ENCODE data around the gene EML1. TPM values are rescaled to one million over a fixed set of nuclear protein-coding genes. Genes with fewer than 3 reads are reported as not detected.

EML1 gene
- total RNA-seq, 2 donors from 2014 or later, result 23.6 to 34.6 TPM

DNA sequence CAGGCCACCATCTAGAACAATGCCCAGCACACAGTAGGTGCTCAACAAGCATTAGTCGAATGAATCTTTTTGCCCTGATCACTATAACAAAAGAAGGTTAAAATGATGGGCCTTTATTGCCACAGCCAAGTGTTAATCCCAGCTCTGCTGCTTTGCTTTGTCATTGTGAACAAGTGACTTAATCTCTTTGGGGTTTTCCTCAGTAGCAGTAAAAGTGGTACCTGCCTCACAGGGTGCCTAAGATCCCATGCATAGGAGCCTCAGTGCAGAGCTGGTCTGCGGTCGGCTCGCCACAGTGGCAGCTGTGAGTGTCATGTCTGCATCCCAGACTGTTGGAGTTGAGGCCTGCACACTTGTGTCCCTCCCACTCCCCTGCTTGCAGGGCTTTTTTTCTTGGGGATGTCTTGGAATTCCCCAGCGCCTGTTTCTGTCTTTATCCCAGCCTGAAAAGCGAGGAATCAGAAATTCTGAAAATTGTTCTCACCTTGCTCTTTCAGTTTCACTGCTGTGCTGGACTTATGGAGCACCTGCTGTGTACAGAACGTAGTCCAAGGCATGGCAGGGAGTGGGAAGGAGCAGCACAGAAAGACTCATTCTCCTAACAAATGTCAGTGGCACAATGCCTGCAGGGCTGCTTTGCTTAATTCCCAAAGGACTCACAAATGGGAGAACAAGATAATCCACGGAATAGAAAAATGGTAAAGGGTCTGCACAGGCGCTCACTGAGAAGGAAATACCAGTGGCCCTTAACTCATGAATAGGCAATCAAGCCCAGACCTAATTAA, 90.8 kb downstream of the EML1 start:
- intact Hi-C loops (cut with DNase I), result no loop called here
- no peak for DNase-seq
- Histone ChIP-seq H3K4me3 (no peak overlapping the region), H3K27ac (no peak overlapping the region), H3K4me1 (peaks cover 17% of the 10 kb centered on the region), H3K36me3 (replicated peaks in 1 of 2; ENCODE audit: insufficient read depth in 1 of 2, low read depth in 2 of 2) (no peaks in the 10 kb centered on the region), H3K9me3 (no peaks in the 10 kb centered on the region), H3K27me3 (no peaks in the 10 kb centered on the region)
- no peak for ATAC-seq
- TF ChIP-seq POLR2A (IDR thresholded peaks at IDR 0.05), result no peak
- TF ChIP-seq, protein P1, sequence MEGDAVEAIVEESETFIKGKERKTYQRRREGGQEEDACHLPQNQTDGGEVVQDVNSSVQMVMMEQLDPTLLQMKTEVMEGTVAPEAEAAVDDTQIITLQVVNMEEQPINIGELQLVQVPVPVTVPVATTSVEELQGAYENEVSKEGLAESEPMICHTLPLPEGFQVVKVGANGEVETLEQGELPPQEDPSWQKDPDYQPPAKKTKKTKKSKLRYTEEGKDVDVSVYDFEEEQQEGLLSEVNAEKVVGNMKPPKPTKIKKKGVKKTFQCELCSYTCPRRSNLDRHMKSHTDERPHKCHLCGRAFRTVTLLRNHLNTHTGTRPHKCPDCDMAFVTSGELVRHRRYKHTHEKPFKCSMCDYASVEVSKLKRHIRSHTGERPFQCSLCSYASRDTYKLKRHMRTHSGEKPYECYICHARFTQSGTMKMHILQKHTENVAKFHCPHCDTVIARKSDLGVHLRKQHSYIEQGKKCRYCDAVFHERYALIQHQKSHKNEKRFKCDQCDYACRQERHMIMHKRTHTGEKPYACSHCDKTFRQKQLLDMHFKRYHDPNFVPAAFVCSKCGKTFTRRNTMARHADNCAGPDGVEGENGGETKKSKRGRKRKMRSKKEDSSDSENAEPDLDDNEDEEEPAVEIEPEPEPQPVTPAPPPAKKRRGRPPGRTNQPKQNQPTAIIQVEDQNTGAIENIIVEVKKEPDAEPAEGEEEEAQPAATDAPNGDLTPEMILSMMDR (IDR thresholded peaks at IDR 0.05), result no peak
- WGBS, 2 donors, result 85 to 87% methylated on average over 8 to 9 of the region's 9 CpGs

DNA sequence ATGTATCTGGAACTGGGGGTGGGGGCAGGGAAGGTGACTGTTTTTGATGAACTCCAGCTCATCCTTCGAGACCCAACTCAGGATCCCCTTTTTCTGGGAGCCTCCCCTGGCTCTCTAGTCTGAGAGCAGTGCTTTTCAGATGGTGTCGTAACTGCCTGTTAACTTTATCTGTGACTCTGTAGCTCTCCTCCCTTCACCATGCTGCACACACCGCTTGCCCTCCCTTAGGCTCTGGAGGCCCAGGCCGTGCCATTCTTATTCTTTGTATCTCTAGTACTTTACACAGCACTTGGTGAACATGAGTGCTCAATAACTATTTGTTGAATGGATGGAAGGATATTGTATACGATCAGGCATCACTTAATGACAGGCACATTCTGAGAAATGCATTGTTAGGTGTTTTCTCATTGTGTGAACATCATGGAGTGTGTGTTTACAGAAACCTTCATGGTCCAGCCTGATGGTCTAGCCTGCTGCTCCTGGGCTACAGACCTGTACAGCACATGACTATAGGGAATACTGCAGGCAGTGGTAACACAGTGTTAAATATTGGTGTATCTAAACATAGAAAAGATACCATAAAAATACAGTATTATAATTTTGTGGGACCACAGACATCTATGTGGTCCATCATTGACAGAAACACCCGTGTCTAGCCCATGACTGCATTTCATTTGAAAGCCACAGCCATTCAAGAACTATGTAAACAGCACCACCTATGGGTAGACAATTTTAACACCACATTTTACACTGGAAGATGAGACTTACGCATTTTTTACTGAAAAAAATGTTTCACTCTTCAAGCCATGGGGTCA, 91.8 kb downstream of the EML1 start:
- no peaks in the 10 kb centered on the region for H3K27me3 ChIP-seq
- 34 to 51% methylated on average over 7 of the region's 7 CpGs for WGBS, 2 donors
- no peak overlapping the region for H3K4me3 ChIP-seq
- H3K36me3 ChIP-seq (replicated peaks in 1 of 2; ENCODE audit: insufficient read depth in 1 of 2, low read depth in 2 of 2), result no peaks in the 10 kb centered on the region
- no peak overlapping the region for H3K27ac ChIP-seq
- peak; percentile 76 for ATAC-seq
- intact Hi-C loops (cut with DNase I), result loop anchor here (5.0 kb wide), 2 partner anchors 158 to 203 kb away; partner anchors contain the start of gene CYP46A1
- no peaks in the 10 kb centered on the region for H3K9me3 ChIP-seq
- TF ChIP-seq, protein P1 (IDR thresholded peaks at IDR 0.05), result peak; percentile 54 to 90 (median 79)
- no peak for TF ChIP-seq POLR2A (IDR thresholded peaks at IDR 0.05)
- DNase-seq, result peak in 3 of 4 donors; percentile 23 to 32 (median 25)
- H3K4me1 ChIP-seq, result peaks cover 9% of the 10 kb centered on the region

DNA sequence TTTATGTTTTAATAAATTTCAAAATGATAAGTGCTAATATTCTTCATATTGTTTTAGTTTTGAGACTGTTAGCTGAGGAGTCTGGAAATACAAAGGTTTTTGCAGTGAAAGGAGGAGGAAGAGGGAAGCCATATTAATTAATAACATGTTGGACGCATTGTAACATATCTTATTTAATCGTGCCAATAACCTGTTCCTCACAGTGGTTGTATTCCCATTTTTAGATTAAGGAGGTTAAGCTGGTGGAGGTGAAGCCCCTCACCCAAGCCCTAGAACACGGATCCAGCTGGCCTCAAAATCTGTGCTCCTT, 92.4 kb downstream of the EML1 start:
- 62 to 63% methylated on average over 3 of the region's 3 CpGs for WGBS, 2 donors
- peaks cover 3% of the 10 kb centered on the region for H3K4me1 ChIP-seq
- no peaks in the 10 kb centered on the region for H3K36me3 ChIP-seq (replicated peaks in 1 of 2; ENCODE audit: insufficient read depth in 1 of 2, low read depth in 2 of 2)
- H3K27ac ChIP-seq, result no peak overlapping the region
- intact Hi-C loops (cut with DNase I), result loop anchor here (5.0 kb wide), 2 partner anchors 158 to 203 kb away; partner anchors contain the start of gene CYP46A1
- no peaks in the 10 kb centered on the region for H3K27me3 ChIP-seq
- ATAC-seq (no peak), DNase-seq (no peak)
- H3K9me3 ChIP-seq, result no peaks in the 10 kb centered on the region
- no peak overlapping the region for H3K4me3 ChIP-seq
- TF ChIP-seq, protein P1 (IDR thresholded peaks at IDR 0.05), result no peak
- TF ChIP-seq POLR2A (IDR thresholded peaks at IDR 0.05), result no peak

DNA sequence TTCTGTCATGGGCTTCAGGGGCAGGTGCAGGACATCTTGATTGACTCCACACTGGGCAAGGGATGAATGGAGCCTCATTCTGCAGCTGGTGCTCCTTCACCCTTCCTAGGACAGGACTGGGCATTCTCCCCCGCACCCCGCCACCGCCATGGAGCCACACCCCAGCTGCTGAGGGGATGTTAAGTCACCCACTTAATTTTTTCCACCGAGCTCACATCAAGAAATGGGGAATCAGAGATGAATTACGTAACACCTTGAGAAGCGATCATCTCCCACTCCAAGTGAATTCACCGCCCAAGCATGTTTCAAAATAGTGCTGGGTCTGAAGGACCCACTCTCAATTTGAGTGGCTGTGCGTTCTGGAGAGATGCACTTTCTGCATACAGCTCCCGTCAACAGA, 94.2 kb downstream of the EML1 start:
- intact Hi-C loops (cut with DNase I), result loop anchor here (5.0 kb wide), 2 partner anchors 160 to 205 kb away; partner anchors contain the start of gene CYP46A1
- Histone ChIP-seq H3K27me3 (no peaks in the 10 kb centered on the region), H3K9me3 (no peaks in the 10 kb centered on the region), H3K4me3 (no peak overlapping the region), H3K27ac (no peak overlapping the region), H3K36me3 (replicated peaks in 1 of 2; ENCODE audit: insufficient read depth in 1 of 2, low read depth in 2 of 2) (no peaks in the 10 kb centered on the region), H3K4me1 (no peaks in the 10 kb centered on the region)
- ATAC-seq (no peak), DNase-seq (no peak)
- WGBS, 2 donors, result 87 to 93% methylated on average over 9 of the region's 9 CpGs
- TF ChIP-seq POLR2A (IDR thresholded peaks at IDR 0.05), result no peak
- TF ChIP-seq, protein P1 (IDR thresholded peaks at IDR 0.05), result no peak

Data from body of pancreas (tissue), 4 donors.